Measurements from ENCODE around the gene NFAM1.

- TF ChIP-seq CTCF (IDR thresholded peaks at IDR 0.05) (no peak), POLR2A (IDR thresholded peaks at IDR 0.05) (no peak)
Observed at GRCh38 chr22:42367980-42368378, 64.2 kb downstream of the NFAM1 start.

All from right lobe of liver (tissue), 4 donors.